ENCODE measurements around the gene OGA.

OGA gene

GRCh38 chr10:101773923-101774588 lies 44.2 kb downstream of the OGA start:
- DNase-seq, result no peak

- DNase-seq, result no peak
Measured at GRCh38 chr10:101772895-101773761, 45.1 kb downstream of the OGA start.

GRCh38 chr10:101772017-101772894 lies 46.0 kb downstream of the OGA start:
- no peak for DNase-seq

- no peak for DNase-seq
Measured at GRCh38 chr10:101771380-101771779, 46.9 kb downstream of the OGA start.

GRCh38 chr10:101770331-101771215 lies 47.7 kb downstream of the OGA start:
- DNase-seq, result no peak

- no peak for DNase-seq
Measured at GRCh38 chr10:101769541-101770180, 48.6 kb downstream of the OGA start.

GRCh38 chr10:101768791-101769170 lies 49.5 kb downstream of the OGA start:
- no peak for DNase-seq

GRCh38 chr10:101767966-101768790 lies 50.1 kb downstream of the OGA start:
- no peak for DNase-seq

GRCh38 chr10:101767600-101767945 lies 50.7 kb downstream of the OGA start:
- DNase-seq, result no peak

GRCh38 chr10:101766753-101767599 lies 51.3 kb downstream of the OGA start:
- no peak for DNase-seq

- DNase-seq, result no peak
Measured at GRCh38 chr10:101766306-101766705, 51.9 kb downstream of the OGA start.

- DNase-seq, result no peak
Measured at GRCh38 chr10:101763141-101763846, 55.0 kb downstream of the OGA start.

GRCh38 chr10:101762736-101763135 lies 55.5 kb downstream of the OGA start:
- DNase-seq, result no peak

GRCh38 chr10:101761226-101761625 lies 57.0 kb downstream of the OGA start:
- DNase-seq, result no peak

- DNase-seq, result no peak
Measured at GRCh38 chr10:101760510-101760909, 57.7 kb downstream of the OGA start.

- no peak for DNase-seq
Measured at GRCh38 chr10:101759309-101760247, 58.7 kb downstream of the OGA start.

- DNase-seq, result no peak
Measured at GRCh38 chr10:101758858-101759257, 59.4 kb downstream of the OGA start.

- DNase-seq, result no peak
Measured at GRCh38 chr10:101752241-101752640, 66.0 kb downstream of the OGA start.

All from DMS53 (cell line).